GM21515 (cell line): ENCODE data around the gene C10orf105.

Source experiments
- ATAC-seq: cut with Tn5 transposase; IDR thresholded peaks from one replicate; pipeline ENCODE4 v1.9.1; 2021; ENCODE audit not compliant: unreplicated experiment

C10orf105 gene

GRCh38 chr10:71719464-71720201 lies at the start of gene C10orf105:
TSS of gene C10orf105 (minus strand) at chr10:71719778. CDS start at chr10:71716337, 3,441 bp downstream.
- ATAC-seq, result no peak

- ATAC-seq, result no peak
These were observed 48.0 kb upstream of the C10orf105 start for GRCh38 chr10:71767420-71768035.

- ATAC-seq, result no peak
These were observed 47.3 kb upstream of the C10orf105 start for GRCh38 chr10:71766717-71767419.

GRCh38 chr10:71765906-71766716 lies 46.5 kb upstream of the C10orf105 start:
- no peak for ATAC-seq

GRCh38 chr10:71765176-71765904 lies 45.8 kb upstream of the C10orf105 start:
- ATAC-seq, result no peak

GRCh38 chr10:71763352-71764127 lies 44.0 kb upstream of the C10orf105 start:
- ATAC-seq, result no peak

- no peak for ATAC-seq
These were observed 42.7 kb upstream of the C10orf105 start for GRCh38 chr10:71762324-71762723.

DNA sequence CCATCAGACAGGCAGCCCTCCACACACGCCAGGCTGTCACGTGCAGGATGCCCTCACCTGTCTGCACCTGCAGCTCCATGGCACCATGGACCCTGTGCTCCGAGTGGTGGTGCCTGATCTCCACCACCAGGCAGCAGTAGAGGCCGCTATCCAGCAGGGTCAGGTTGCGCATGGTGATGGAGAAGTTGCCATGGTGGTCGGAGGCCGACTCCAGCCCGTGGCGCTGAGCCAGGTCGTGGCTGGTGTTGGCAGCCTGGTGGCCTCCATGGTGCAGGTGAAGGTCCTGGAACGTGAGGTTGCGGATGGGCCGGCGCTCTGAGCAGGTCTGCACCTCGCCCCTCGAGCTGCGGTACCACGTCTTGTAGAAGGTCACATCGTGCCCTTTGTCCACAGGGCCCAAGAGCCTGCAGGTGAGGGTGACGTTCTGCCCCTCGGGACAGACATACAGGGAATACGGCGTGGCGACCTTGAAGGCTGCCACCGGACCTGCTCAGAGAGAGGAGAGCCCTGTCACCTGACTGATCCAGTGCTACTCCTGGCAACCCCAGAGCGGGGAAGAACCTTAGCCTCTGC lies 42.0 kb upstream of the C10orf105 start:
- no peak for ATAC-seq

GRCh38 chr10:71761105-71761511 lies 41.5 kb upstream of the C10orf105 start:
- ATAC-seq, result no peak

DNA sequence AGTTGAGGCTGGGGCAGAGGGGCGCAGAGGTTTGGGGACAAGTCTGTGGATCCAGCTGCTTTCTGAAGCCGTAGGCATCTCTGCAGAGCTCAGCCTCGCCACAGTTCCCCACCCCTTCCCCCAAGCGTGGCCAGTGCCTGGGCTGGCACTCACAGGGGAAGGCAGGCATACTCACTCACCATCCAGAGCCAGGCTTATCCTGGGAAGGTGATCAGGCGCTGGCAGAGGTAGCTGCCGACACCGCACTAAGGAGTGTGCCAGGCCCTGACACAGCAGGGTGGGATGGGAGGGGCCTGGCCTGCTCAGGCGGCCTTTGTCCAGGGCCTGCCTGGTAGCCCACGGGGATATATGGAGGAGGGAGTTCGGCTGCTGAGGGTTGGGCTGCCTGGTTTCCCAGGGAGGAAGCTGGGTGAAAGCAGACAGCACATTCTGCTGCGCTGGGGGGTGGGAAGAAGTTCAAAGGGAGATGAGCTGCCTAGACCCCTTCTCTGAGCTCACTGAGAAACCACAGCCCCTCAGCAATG lies 37.9 kb upstream of the C10orf105 start:
- no peak for ATAC-seq

GRCh38 chr10:71756311-71757191 lies 37.0 kb upstream of the C10orf105 start:
- no peak for ATAC-seq

GRCh38 chr10:71755179-71755879 lies 35.8 kb upstream of the C10orf105 start:
- no peak for ATAC-seq

DNA sequence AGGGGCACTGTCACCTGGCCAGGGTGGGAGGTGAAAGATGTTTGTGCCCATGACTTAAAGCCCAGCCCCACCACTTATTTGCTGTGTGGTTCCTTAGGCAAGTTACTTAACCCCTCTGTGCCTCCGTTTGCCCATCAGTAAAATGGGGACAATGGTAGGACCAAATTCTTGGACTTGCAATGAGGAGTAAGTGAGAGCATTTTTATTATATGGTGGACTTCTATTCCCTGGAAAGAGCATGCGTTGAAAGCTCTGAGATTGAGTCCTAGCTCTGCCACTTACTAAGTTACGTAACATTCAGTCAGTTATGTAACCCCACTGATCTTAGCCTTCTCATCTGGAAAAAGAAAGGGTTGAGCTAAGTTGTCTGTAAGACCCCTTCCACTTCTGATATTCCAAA lies 35.0 kb upstream of the C10orf105 start:
- no peak for ATAC-seq

- ATAC-seq, result no peak
These were observed 34.5 kb upstream of the C10orf105 start for GRCh38 chr10:71753960-71754505.

DNA sequence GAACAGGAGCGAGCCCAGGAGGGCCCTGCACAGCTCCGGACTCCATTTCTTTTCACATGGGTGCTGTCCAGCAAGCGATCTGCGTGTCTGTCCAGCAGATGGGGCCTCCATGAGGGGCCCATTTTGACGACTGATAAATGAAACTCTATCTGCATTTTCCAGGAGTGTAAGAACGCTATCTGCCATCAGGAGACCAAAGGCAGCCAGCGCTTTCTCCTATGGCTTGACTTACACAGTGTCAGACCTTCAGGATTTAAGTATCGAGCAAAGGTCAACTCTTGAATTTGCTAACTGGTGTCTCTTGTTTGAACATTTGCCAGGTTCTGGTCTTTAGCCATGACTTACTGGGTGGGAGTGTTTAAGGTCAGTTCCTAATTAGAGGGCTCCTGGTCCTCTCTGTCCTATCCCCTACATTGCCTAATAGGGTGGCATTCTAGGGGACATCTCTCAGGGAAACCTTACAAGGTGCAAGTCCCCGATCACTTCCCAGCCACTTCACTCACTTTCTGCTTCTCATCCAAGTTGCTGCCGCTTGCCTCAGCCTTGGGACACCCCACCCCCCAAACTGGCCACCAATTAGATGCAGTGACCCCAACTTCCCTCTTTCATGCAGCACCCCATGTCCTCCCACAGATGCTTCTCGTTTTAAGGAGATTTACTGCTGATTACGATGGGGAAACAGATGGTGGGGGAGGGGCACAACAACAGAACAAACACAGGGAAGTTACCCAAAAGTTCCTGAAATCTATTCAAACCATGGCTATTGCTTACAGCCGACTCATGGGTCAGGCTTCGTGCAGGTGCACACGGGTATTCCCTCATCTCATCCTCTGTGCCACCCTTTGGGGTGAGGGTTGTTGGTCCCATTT lies 33.7 kb upstream of the C10orf105 start:
- no peak for ATAC-seq

DNA sequence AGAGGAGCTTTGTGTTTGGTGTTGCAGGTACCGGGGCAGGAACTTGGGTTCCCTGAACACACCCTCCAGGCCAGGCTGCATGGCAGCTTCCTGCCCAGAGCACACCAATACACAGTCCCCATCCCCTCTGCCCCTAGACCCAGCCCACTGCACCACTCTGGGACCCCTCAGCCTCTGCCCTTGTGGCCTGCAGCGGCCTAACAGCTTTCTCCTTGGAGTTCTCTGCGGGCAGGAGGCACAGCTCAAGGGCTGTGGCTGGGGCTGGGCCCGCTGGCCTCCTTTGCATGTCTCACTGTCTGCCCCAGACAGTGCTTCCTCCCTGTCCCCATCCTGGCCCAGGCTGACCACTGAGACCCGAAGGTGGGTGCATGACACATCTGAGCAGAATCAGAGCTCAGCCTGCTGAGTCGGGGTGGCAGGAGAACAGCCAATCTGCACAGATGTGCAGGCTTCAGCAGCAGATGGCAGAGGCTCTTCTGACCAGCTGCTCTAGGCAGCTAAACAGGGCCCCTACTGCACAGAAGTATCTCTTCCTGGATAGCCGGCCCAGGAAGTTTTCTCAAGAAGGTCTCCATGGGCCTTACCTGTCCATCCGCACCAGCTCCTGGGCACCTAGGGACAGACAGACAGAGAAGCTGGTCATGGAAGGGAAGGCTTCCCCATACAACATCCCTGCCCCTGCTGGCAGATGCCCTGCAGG lies 33.0 kb upstream of the C10orf105 start:
- ATAC-seq, result no peak
